ENCODE results near the gene NT5C2. TPM values are rescaled to one million over a fixed set of nuclear protein-coding genes. Genes with fewer than 3 reads are reported as not detected.

The NT5C2 gene
- total RNA-seq, 1 donor from 2014 or later = 105 TPM

DNA sequence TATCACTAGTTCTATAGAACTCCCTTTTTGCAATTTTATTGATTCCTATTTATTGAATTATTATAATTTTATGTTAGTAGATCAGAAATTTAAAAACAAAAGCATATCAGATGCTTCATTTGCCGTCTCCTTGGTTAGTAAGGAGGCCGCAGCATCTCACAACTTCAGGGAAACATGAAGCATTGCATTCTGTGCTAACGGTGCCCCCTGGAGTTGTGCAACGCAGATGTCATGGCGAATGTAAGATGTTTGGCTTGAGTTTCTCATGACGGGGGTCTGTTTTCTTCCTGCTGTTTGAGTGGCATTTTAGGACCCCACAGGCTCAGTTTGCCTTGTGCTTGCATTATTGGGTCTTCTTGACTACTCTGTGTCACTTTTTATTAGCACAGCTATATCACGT lies 150.2 kb downstream of the NT5C2 start:
- TF ChIP-seq, protein P1, sequence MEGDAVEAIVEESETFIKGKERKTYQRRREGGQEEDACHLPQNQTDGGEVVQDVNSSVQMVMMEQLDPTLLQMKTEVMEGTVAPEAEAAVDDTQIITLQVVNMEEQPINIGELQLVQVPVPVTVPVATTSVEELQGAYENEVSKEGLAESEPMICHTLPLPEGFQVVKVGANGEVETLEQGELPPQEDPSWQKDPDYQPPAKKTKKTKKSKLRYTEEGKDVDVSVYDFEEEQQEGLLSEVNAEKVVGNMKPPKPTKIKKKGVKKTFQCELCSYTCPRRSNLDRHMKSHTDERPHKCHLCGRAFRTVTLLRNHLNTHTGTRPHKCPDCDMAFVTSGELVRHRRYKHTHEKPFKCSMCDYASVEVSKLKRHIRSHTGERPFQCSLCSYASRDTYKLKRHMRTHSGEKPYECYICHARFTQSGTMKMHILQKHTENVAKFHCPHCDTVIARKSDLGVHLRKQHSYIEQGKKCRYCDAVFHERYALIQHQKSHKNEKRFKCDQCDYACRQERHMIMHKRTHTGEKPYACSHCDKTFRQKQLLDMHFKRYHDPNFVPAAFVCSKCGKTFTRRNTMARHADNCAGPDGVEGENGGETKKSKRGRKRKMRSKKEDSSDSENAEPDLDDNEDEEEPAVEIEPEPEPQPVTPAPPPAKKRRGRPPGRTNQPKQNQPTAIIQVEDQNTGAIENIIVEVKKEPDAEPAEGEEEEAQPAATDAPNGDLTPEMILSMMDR (IDR thresholded peaks at IDR 0.05; ENCODE audit: insufficient read depth, low read length, severe bottlenecking) = no peak
- DNase-seq (ENCODE audit: low read depth) (no peak), FAIRE-seq (no peak)
- Histone ChIP-seq H3K4me3 (ENCODE audit: low read depth, low read length) (no peak overlapping the region), H3K36me3 (ENCODE audit: control insufficient read depth, insufficient read depth, low read length) (no peaks in the 10 kb centered on the region), H3K27me3 (ENCODE audit: control insufficient read depth, insufficient read depth, low read length) (no peaks in the 10 kb centered on the region)

DNA sequence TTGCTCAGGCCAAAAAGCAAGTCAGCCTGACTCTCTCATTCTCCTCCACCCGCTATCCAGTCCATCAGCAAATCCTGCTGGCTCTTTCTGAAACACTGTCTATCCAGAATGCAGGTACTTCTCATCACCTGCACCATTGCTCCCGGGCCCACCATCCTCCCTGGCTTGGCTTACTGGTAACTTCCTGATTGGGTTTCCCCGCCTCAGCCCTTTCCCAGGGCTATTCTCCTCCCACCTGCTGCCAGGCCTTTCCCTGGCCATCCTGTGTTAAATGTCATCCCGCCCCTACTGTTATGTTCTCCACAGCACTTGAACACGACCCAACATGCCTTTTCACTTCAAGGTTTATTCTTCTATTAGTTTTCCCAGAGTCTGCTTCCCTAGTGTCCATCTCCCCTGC lies 150.9 kb downstream of the NT5C2 start:
- DNase-seq (ENCODE audit: low read depth) (peak; percentile 69), FAIRE-seq (no peak)
- Histone ChIP-seq H3K27me3 (ENCODE audit: control insufficient read depth, insufficient read depth, low read length) (no peaks in the 10 kb centered on the region), H3K36me3 (ENCODE audit: control insufficient read depth, insufficient read depth, low read length) (no peaks in the 10 kb centered on the region), H3K4me3 (ENCODE audit: low read depth, low read length) (no peak overlapping the region)
- TF ChIP-seq, protein P1 (IDR thresholded peaks at IDR 0.05; ENCODE audit: insufficient read depth, low read length, severe bottlenecking) = no peak

DNA sequence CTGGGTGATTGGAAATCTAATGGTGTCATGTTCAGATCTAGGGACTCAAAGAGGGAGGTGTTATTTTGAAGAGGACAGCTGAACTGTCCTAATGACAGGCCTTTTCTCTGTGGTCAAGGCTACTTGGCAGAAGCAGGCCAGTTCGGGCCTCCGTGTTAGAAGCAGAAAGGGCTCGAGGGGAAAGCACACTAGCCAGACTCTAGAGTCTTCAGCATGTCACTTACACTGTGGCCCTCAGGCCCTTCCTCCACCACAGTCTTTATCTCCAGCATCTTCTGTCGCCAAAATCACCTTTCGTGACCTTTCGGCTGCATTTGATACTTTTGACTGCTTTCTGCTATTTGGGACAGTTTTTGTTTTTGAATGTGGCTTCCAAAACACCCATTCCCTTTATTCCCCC lies 151.7 kb downstream of the NT5C2 start:
- H3K27me3 ChIP-seq (ENCODE audit: control insufficient read depth, insufficient read depth, low read length) = no peaks in the 10 kb centered on the region
- no peaks in the 10 kb centered on the region for H3K36me3 ChIP-seq (ENCODE audit: control insufficient read depth, insufficient read depth, low read length)
- no peak for FAIRE-seq
- H3K4me3 ChIP-seq (ENCODE audit: low read depth, low read length) = no peak overlapping the region
- no peak for DNase-seq (ENCODE audit: low read depth)
- TF ChIP-seq, protein P1 (IDR thresholded peaks at IDR 0.05; ENCODE audit: insufficient read depth, low read length, severe bottlenecking) = no peak

DNA sequence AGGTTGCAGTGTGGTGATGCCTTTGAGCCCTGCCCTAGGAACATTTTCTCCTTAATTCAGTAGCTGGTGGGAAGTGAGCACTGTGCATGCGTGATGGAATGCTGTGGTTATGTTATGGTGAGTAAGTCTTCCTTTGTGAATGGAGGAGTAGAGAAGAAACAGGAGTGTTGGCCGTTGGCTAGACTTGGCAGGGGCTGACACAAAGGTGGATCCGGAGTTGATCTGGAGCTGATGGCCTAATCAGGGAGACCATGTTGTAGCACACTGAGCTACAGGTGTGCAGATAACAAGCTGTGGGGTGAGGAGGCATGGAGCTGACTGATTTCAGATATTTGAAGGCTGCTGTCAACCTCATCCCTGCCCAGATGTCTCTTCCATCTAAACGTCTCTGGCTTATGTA lies 152.7 kb downstream of the NT5C2 start:
- FAIRE-seq (no peak), DNase-seq (ENCODE audit: low read depth) (peak; percentile 61)
- no peaks in the 10 kb centered on the region for H3K27me3 ChIP-seq (ENCODE audit: control insufficient read depth, insufficient read depth, low read length)
- TF ChIP-seq, protein P1 (IDR thresholded peaks at IDR 0.05; ENCODE audit: insufficient read depth, low read length, severe bottlenecking) = no peak
- no peaks in the 10 kb centered on the region for H3K36me3 ChIP-seq (ENCODE audit: control insufficient read depth, insufficient read depth, low read length)
- no peak overlapping the region for H3K4me3 ChIP-seq (ENCODE audit: low read depth, low read length)

DNA sequence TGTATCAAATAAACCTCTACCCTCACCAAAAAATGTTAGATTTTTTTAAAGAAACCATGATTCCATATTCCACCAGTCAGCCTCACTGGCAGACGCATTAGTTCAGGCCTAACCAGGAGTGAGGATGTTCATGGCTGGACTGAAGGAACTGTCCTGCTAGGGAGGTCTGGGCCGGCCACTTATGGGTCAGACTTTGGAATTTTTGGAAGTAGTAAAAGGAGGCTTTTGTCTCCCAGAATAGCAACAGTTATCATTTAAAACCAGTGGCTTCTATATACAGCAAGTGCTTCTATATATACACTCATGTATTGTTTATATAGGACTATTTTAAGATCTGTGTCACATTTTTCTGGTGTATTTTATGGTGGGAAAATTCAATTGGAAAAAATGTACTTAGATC lies 154.5 kb downstream of the NT5C2 start:
- TF ChIP-seq, protein P1 (IDR thresholded peaks at IDR 0.05; ENCODE audit: insufficient read depth, low read length, severe bottlenecking) = no peak
- DNase-seq (ENCODE audit: low read depth) = no peak
- no peak overlapping the region for H3K4me3 ChIP-seq (ENCODE audit: low read depth, low read length)
- no peaks in the 10 kb centered on the region for H3K36me3 ChIP-seq (ENCODE audit: control insufficient read depth, insufficient read depth, low read length)
- H3K27me3 ChIP-seq (ENCODE audit: control insufficient read depth, insufficient read depth, low read length) = no peaks in the 10 kb centered on the region
- no peak for FAIRE-seq

Other genes starting within 250 kb of the NT5C2 start
- under 0.01 and 0.13 TPM in 2 replicates for gene RPEL1, start 52.6 kb upstream of the NT5C2 start, total RNA-seq
- gene INA, start 83.9 kb upstream of the NT5C2 start, total RNA-seq = 0.26 TPM in 2 replicates
- 11.1 and 12.9 TPM in 2 replicates for gene PCGF6, start 157.9 kb upstream of the NT5C2 start, total RNA-seq
- gene TAF5, start 174.7 kb upstream of the NT5C2 start, total RNA-seq = 3.3 and 3.7 TPM in 2 replicates
- gene ATP5MK, start 203.2 kb upstream of the NT5C2 start, total RNA-seq = 131 and 153 TPM in 2 replicates
- 38.7 and 44.5 TPM in 2 replicates for gene PDCD11, start 203.4 kb upstream of the NT5C2 start, total RNA-seq